GM18511 (cell line): Measurements from ENCODE around the gene IL3RA.
"Not testable (repeated sequence)": the region's sequence is repeated elsewhere in the genome, so short reads cannot be mapped to it uniquely, and the experiment has no call there.

Experiments
- ATAC-seq: cut with Tn5 transposase; IDR thresholded peaks from one replicate; pipeline ENCODE4 v1.9.1; 2021; ENCODE audit warnings: mild to moderate bottlenecking, moderate library complexity; ENCODE audit not compliant: unreplicated experiment

The IL3RA gene

GRCh38 chrX:1327651-1328304 lies 8.8 kb upstream of the IL3RA start:
- peak; percentile 36 for ATAC-seq

GRCh38 chrX:1330605-1331004 lies 6.0 kb upstream of the IL3RA start:
- no peak for ATAC-seq

- ATAC-seq = not testable (repeated sequence)
Observed at GRCh38 chrX:1332433-1332832, 4.2 kb upstream of the IL3RA start.

- no peak for ATAC-seq
Observed at GRCh38 chrX:1334854-1335253, 1.7 kb upstream of the IL3RA start.

GRCh38 chrX:1336948-1337779 lies 579 bp downstream of the IL3RA start:
- peak; percentile 52 for ATAC-seq

GRCh38 chrX:1341545-1342184 lies 5.1 kb downstream of the IL3RA start:
- no peak for ATAC-seq

- ATAC-seq = not testable (repeated sequence)
Observed at GRCh38 chrX:1349606-1350005, 13.0 kb downstream of the IL3RA start.

- no peak for ATAC-seq
Observed at GRCh38 chrX:1351981-1352714, 15.6 kb downstream of the IL3RA start.

GRCh38 chrX:1354036-1355019 lies 17.7 kb downstream of the IL3RA start:
- no peak for ATAC-seq

GRCh38 chrX:1355131-1356046 lies 18.8 kb downstream of the IL3RA start:
- no peak for ATAC-seq

- ATAC-seq = no peak
Observed at GRCh38 chrX:1357993-1358392, 21.4 kb downstream of the IL3RA start.

GRCh38 chrX:1358793-1359476 lies 22.4 kb downstream of the IL3RA start:
- no peak for ATAC-seq

GRCh38 chrX:1359477-1359873 lies 22.9 kb downstream of the IL3RA start:
- no peak for ATAC-seq

- ATAC-seq = no peak
Observed at GRCh38 chrX:1360171-1360570, 23.6 kb downstream of the IL3RA start.

- no peak for ATAC-seq
Observed at GRCh38 chrX:1361275-1361674, 24.7 kb downstream of the IL3RA start.

GRCh38 chrX:1361910-1362309 lies 25.3 kb downstream of the IL3RA start:
- no peak for ATAC-seq

GRCh38 chrX:1366363-1366762 lies 29.8 kb downstream of the IL3RA start:
- not testable (repeated sequence) for ATAC-seq

GRCh38 chrX:1368385-1368698 lies 31.8 kb downstream of the IL3RA start:
- no peak for ATAC-seq
